DND-41 (cell line): ENCODE results near the gene KIF13A.

ENCODE experiments used
- CTCF ChIP-seq: IDR thresholded peaks from 2 replicates; pipeline ENCODE4 v1.5.1; 2012; ENCODE audit warnings: borderline replicate concordance, low read length, moderate library complexity, mild to moderate bottlenecking; ENCODE audit not compliant: poor library complexity, severe bottlenecking; ENCODE audit errors: extremely low read depth
- EZH2 ChIP-seq: IDR thresholded peaks from 3 replicates; pipeline ENCODE4 v1.6.1; 2012; ENCODE audit warnings: borderline replicate concordance, low read depth, mild to moderate bottlenecking, moderate library complexity, low read length, inconsistent platforms; ENCODE audit not compliant: severe bottlenecking

- TF ChIP-seq CTCF (no peak), EZH2 (no peak)
These were observed 22.0 kb downstream of the KIF13A start for GRCh38 chr6:17965397-17965796.
